ENCODE measurements around the gene HEATR1. TPM values are rescaled to one million over a fixed set of nuclear protein-coding genes. Genes with fewer than 3 reads are reported as not detected.

The HEATR1 gene
- total and polyA plus RNA-seq, 4 donors, result 4.2 to 37.5 (median 19.6) TPM

DNA sequence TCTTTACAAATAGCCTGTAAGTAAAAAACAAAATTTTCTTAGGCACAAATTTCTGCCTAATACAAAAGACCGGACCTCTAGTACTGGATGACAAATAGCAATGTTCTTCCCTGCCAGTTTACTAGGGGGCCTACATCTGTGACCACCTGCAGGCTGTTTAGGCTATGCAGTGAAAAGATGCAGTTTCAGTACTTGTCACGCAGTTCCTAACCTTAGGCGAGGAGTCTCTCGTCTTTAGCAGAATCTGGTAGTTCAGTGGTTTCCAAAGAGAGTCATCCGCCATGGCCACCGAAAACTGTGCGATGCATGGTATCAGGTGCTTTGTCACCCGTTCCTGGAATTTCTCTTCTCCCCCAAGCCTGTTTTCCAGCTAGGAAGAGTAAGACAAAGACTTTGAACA, 50.9 kb downstream of the HEATR1 start:
- H3K9ac ChIP-seq (ENCODE audit: insufficient read depth in 1 of 2, low read length in 2 of 2), result no peak overlapping the region
- H3K36me3 ChIP-seq (ENCODE audit: control insufficient read depth in 4 of 4, insufficient read depth in 4 of 4, low read length in 4 of 4), result peaks cover 41 to 83% (median 50%) of the 10 kb centered on the region in 4 donors
- H3K9me3 ChIP-seq (ENCODE audit: control insufficient read depth in 4 of 4, insufficient read depth in 3 of 4, low read length in 3 of 4), result no peaks in the 10 kb centered on the region
- no peak overlapping the region for H3K27ac ChIP-seq (ENCODE audit: low read depth in 1 of 2, low read length in 1 of 2)
- 82 to 83% methylated on average over 8 of the region's 8 CpGs for WGBS, 2 donors
- TF ChIP-seq, protein P1, sequence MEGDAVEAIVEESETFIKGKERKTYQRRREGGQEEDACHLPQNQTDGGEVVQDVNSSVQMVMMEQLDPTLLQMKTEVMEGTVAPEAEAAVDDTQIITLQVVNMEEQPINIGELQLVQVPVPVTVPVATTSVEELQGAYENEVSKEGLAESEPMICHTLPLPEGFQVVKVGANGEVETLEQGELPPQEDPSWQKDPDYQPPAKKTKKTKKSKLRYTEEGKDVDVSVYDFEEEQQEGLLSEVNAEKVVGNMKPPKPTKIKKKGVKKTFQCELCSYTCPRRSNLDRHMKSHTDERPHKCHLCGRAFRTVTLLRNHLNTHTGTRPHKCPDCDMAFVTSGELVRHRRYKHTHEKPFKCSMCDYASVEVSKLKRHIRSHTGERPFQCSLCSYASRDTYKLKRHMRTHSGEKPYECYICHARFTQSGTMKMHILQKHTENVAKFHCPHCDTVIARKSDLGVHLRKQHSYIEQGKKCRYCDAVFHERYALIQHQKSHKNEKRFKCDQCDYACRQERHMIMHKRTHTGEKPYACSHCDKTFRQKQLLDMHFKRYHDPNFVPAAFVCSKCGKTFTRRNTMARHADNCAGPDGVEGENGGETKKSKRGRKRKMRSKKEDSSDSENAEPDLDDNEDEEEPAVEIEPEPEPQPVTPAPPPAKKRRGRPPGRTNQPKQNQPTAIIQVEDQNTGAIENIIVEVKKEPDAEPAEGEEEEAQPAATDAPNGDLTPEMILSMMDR (IDR thresholded peaks at IDR 0.05; ENCODE audit: control extremely low read depth, extremely low read depth), result no peak
- no peak for ATAC-seq (ENCODE audit: insufficient read depth, low FRiP score)
- no peak for DNase-seq
- H3K4me1 ChIP-seq (ENCODE audit: control insufficient read depth in 5 of 5, insufficient read depth in 5 of 5, low read length in 5 of 5), result no peaks in the 10 kb centered on the region
- H3K4me3 ChIP-seq, result no peak overlapping the region
- H3K27me3 ChIP-seq (ENCODE audit: control insufficient read depth in 3 of 3, insufficient read depth in 3 of 3, low read length in 2 of 3), result no peaks in the 10 kb centered on the region

DNA sequence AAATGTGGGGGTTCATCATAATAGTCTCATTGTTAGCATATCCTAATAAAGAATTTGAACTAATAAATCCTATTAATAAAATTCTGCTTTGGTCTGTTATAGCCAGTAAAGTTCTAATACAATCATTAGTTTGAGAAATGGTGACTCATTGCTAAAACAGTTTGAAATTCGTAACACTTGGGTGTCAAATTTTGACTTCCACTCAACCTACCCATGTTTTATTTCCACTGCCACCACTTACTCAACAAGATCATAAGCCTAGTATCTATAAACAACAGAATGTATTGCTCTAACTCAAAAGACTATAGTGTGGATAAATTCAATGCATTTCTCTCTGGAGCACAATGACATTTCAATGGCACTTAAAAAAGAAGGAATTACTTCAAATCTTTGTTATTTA, 51.4 kb downstream of the HEATR1 start:
- Histone ChIP-seq H3K9ac (ENCODE audit: insufficient read depth in 1 of 2, low read length in 2 of 2) (no peak overlapping the region), H3K4me1 (ENCODE audit: control insufficient read depth in 5 of 5, insufficient read depth in 5 of 5, low read length in 5 of 5) (no peaks in the 10 kb centered on the region), H3K27me3 (ENCODE audit: control insufficient read depth in 3 of 3, insufficient read depth in 3 of 3, low read length in 2 of 3) (no peaks in the 10 kb centered on the region), H3K27ac (ENCODE audit: low read depth in 1 of 2, low read length in 1 of 2) (no peak overlapping the region), H3K36me3 (ENCODE audit: control insufficient read depth in 4 of 4, insufficient read depth in 4 of 4, low read length in 4 of 4) (peaks cover 43 to 83% (median 49%) of the 10 kb centered on the region in 4 donors), H3K4me3 (no peak overlapping the region), H3K9me3 (ENCODE audit: control insufficient read depth in 4 of 4, insufficient read depth in 3 of 4, low read length in 3 of 4) (no peaks in the 10 kb centered on the region)
- TF ChIP-seq, protein P1 (IDR thresholded peaks at IDR 0.05; ENCODE audit: control extremely low read depth, extremely low read depth), result no peak
- DNase-seq (no peak), ATAC-seq (ENCODE audit: insufficient read depth, low FRiP score) (no peak)
- WGBS, 2 donors, result 17 to 38% methylated on average over 1 of the region's 1 CpG

DNA sequence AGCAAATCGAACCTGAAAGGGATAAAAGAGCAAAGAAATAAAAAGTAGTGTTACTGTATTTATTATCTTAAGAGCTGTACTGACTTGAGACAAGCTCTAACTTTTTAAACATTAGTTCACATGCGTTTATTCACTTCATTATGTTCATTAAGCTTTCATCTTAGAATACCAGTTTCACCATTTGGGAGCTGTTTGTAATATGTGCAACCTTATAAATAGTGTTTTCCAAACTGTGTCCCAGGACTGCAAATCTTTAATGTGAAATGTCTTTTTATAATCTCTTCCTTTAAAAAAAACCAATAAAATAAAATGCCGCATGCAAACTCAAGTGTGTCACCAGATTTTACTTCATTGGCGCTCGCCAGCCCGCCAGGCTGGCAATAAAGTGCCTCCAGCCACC, 52.2 kb downstream of the HEATR1 start:
- Histone ChIP-seq H3K9me3 (ENCODE audit: control insufficient read depth in 4 of 4, insufficient read depth in 3 of 4, low read length in 3 of 4) (no peaks in the 10 kb centered on the region), H3K27me3 (ENCODE audit: control insufficient read depth in 3 of 3, insufficient read depth in 3 of 3, low read length in 2 of 3) (no peaks in the 10 kb centered on the region), H3K27ac (ENCODE audit: low read depth in 1 of 2, low read length in 1 of 2) (no peak overlapping the region), H3K36me3 (ENCODE audit: control insufficient read depth in 4 of 4, insufficient read depth in 4 of 4, low read length in 4 of 4) (peaks cover 45 to 83% (median 47%) of the 10 kb centered on the region in 4 donors), H3K9ac (ENCODE audit: insufficient read depth in 1 of 2, low read length in 2 of 2) (no peak overlapping the region), H3K4me1 (ENCODE audit: control insufficient read depth in 5 of 5, insufficient read depth in 5 of 5, low read length in 5 of 5) (no peaks in the 10 kb centered on the region), H3K4me3 (no peak overlapping the region)
- TF ChIP-seq, protein P1 (IDR thresholded peaks at IDR 0.05; ENCODE audit: control extremely low read depth, extremely low read depth), result no peak
- 82 to 87% methylated on average over 6 of the region's 6 CpGs for WGBS, 2 donors
- DNase-seq (no peak), ATAC-seq (ENCODE audit: insufficient read depth, low FRiP score) (no peak)
